Activated CD4-positive, alpha-beta T cell treated with anti-CD3 and anti-CD28 coated beads for 4 hours (primary cell): ENCODE data around the gene KHK.
"Not testable (repeated sequence)": the region's sequence is repeated elsewhere in the genome, so short reads cannot be mapped to it uniquely, and the experiment has no call there.

ENCODE experiments used
- DNase-seq, 2 donors: peaks; one replicate each; pipeline ENCODE4 v3.0.0-alpha.2; 2020

The KHK gene

GRCh38 chr2:27060323-27060722 is 26.2 kb upstream of the KHK start:
- no peak for DNase-seq

GRCh38 chr2:27065128-27065527 is 21.4 kb upstream of the KHK start:
- no peak for DNase-seq

GRCh38 chr2:27067385-27067784 is 19.2 kb upstream of the KHK start:
- no peak for DNase-seq

- no peak for DNase-seq
These were observed 17.1 kb upstream of the KHK start for GRCh38 chr2:27069436-27069835.

GRCh38 chr2:27069961-27070618 is 16.5 kb upstream of the KHK start:
- no peak for DNase-seq

- no peak for DNase-seq
These were observed 15.8 kb upstream of the KHK start for GRCh38 chr2:27070653-27071276.

- DNase-seq = peak; percentile 84 to 86
These were observed 15.1 kb upstream of the KHK start, which contains the start of gene OST4 for GRCh38 chr2:27071277-27071989. TSS of gene OST4 (minus strand) at chr2:27071654.

GRCh38 chr2:27071990-27072830 is 14.4 kb upstream of the KHK start:
- DNase-seq = peak; percentile 33 to 44

- DNase-seq = no peak
These were observed 13.7 kb upstream of the KHK start for GRCh38 chr2:27072920-27073319.

- DNase-seq = no peak
These were observed 12.8 kb upstream of the KHK start for GRCh38 chr2:27073782-27074181.

GRCh38 chr2:27074738-27075565 is 11.6 kb upstream of the KHK start:
- peak; percentile 40 to 58 for DNase-seq

GRCh38 chr2:27075566-27075871 is 11.1 kb upstream of the KHK start:
- DNase-seq = not testable (repeated sequence)

GRCh38 chr2:27076323-27076722 is 10.2 kb upstream of the KHK start:
- DNase-seq = no peak

- DNase-seq = no peak
These were observed 9.3 kb upstream of the KHK start for GRCh38 chr2:27077231-27077630.

- DNase-seq = no peak
These were observed 8.0 kb upstream of the KHK start, which contains the start of gene EMILIN1 for GRCh38 chr2:27078267-27079194. TSS of gene EMILIN1 (plus strand) at chr2:27078615. CDS start at chr2:27079066, 451 bp downstream.

- no peak for DNase-seq
These were observed 7.1 kb upstream of the KHK start for GRCh38 chr2:27079233-27080139.

GRCh38 chr2:27080140-27080469 is 6.5 kb upstream of the KHK start:
- DNase-seq = no peak

- DNase-seq = no peak
These were observed 6.0 kb upstream of the KHK start for GRCh38 chr2:27080603-27080936.

- DNase-seq = no peak
These were observed 4.4 kb upstream of the KHK start for GRCh38 chr2:27081984-27082772.
